HL-60 (cell line): ENCODE measurements around the gene ENOX1.

ENCODE experiments used
- DNase-seq, 2 experiments: peaks; one replicate each; pipeline ENCODE4 v3.0.0-alpha.2; 2010 to 2020; ENCODE audit warnings: low read depth in 1 of 2, low spot score in 1 of 2
- H3K27ac ChIP-seq: fragments of 250-450 bp; sonication (Bioruptor Pico); replicated peaks from 2 replicates; pipeline ENCODE4 v1.5.1; 2020; ENCODE audit warnings: mild to moderate bottlenecking, moderate library complexity
- H3K27me3 ChIP-seq: fragments of 250-450 bp; sonication (Bioruptor Pico); 2 replicates; pipeline ENCODE4 v1.5.1; 2021; ENCODE audit warnings: mild to moderate bottlenecking, moderate library complexity; ENCODE audit not compliant: insufficient read depth, poor library complexity, severe bottlenecking
- H3K4me3 ChIP-seq: replicated peaks from 2 replicates; pipeline ENCODE4 v1.5.1; 2011; ENCODE audit warnings: mild to moderate bottlenecking, control low read depth, low read length; ENCODE audit not compliant: insufficient read depth
- GABPA ChIP-seq: IDR thresholded peaks from 2 replicates; pipeline ENCODE4 v1.6.1; 2012; ENCODE audit warnings: low read depth
- POLR2AphosphoS5 ChIP-seq: IDR thresholded peaks from 2 replicates; pipeline ENCODE4 v1.6.1; 2012; ENCODE audit warnings: low read depth
- SPI1 ChIP-seq: IDR thresholded peaks from 2 replicates; pipeline ENCODE4 v1.6.1; 2012; ENCODE audit warnings: low read depth, mild to moderate bottlenecking, borderline replicate concordance
- TF ChIP-seq, protein P1 (sequence below): IDR thresholded peaks from 2 replicates; pipeline ENCODE4 v1.6.1; 2012; ENCODE audit warnings: low read depth; ENCODE audit not compliant: insufficient replicate concordance
- TF ChIP-seq, protein P2 (sequence below): IDR thresholded peaks from one replicate; pipeline ENCODE4 v1.5.1; 2011; ENCODE audit warnings: low read length, control low read depth, inconsistent platforms; ENCODE audit not compliant: insufficient read depth

The ENOX1 gene

DNA sequence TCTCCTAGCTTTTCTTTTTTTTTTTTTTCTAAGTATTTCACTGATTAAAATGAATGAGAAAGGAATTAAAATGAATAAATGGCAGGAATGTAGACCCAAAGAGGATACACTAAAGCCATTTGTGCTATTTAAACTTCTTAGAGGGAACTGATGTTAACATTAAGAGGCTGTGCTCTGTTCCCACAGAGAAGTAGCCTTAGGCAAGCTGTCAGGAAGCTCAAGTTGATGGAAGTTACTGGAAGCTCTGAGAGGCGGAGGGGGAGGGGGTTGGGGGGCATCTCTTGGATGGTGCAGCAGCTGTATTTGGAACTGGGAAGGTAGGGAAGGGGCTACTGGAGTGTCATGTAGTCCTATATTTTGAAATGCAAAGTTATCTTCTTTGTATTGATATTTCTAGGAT is 595.2 kb downstream of the ENOX1 start:
- no peak for DNase-seq
- no peaks in the 10 kb centered on the region for H3K27me3 ChIP-seq
- H3K27ac ChIP-seq = no peak overlapping the region
- TF ChIP-seq SPI1 = no peak
- TF ChIP-seq, protein P1, sequence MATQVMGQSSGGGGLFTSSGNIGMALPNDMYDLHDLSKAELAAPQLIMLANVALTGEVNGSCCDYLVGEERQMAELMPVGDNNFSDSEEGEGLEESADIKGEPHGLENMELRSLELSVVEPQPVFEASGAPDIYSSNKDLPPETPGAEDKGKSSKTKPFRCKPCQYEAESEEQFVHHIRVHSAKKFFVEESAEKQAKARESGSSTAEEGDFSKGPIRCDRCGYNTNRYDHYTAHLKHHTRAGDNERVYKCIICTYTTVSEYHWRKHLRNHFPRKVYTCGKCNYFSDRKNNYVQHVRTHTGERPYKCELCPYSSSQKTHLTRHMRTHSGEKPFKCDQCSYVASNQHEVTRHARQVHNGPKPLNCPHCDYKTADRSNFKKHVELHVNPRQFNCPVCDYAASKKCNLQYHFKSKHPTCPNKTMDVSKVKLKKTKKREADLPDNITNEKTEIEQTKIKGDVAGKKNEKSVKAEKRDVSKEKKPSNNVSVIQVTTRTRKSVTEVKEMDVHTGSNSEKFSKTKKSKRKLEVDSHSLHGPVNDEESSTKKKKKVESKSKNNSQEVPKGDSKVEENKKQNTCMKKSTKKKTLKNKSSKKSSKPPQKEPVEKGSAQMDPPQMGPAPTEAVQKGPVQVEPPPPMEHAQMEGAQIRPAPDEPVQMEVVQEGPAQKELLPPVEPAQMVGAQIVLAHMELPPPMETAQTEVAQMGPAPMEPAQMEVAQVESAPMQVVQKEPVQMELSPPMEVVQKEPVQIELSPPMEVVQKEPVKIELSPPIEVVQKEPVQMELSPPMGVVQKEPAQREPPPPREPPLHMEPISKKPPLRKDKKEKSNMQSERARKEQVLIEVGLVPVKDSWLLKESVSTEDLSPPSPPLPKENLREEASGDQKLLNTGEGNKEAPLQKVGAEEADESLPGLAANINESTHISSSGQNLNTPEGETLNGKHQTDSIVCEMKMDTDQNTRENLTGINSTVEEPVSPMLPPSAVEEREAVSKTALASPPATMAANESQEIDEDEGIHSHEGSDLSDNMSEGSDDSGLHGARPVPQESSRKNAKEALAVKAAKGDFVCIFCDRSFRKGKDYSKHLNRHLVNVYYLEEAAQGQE = no peak
- no peak for TF ChIP-seq POLR2AphosphoS5
- TF ChIP-seq GABPA = no peak
- TF ChIP-seq, protein P2, sequence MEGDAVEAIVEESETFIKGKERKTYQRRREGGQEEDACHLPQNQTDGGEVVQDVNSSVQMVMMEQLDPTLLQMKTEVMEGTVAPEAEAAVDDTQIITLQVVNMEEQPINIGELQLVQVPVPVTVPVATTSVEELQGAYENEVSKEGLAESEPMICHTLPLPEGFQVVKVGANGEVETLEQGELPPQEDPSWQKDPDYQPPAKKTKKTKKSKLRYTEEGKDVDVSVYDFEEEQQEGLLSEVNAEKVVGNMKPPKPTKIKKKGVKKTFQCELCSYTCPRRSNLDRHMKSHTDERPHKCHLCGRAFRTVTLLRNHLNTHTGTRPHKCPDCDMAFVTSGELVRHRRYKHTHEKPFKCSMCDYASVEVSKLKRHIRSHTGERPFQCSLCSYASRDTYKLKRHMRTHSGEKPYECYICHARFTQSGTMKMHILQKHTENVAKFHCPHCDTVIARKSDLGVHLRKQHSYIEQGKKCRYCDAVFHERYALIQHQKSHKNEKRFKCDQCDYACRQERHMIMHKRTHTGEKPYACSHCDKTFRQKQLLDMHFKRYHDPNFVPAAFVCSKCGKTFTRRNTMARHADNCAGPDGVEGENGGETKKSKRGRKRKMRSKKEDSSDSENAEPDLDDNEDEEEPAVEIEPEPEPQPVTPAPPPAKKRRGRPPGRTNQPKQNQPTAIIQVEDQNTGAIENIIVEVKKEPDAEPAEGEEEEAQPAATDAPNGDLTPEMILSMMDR = no peak
- no peak overlapping the region for H3K4me3 ChIP-seq

DNA sequence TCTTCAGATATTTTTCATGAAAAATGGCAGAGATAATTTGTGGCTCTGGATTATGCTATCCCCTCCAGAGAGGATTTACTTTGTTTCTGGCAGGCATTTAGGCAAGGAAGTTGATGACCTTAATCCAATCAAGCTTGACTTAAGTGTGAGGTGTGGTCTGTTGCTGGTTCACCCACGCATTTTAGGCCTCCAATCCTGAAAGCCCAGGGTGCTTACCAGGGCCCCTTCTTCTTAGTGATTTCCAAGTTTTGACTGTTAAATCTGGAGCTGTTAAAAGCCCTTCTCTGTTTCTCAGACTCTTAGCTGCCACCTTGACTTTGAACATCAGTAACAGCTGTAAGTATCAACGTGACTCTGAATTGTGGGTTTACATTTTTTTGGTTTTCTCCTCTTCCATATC is 601.5 kb downstream of the ENOX1 start:
- H3K27ac ChIP-seq = no peak overlapping the region
- TF ChIP-seq, protein P2 = no peak
- TF ChIP-seq SPI1 = no peak
- no peak for TF ChIP-seq GABPA
- TF ChIP-seq POLR2AphosphoS5 = no peak
- TF ChIP-seq, protein P1 = no peak
- H3K27me3 ChIP-seq = no peaks in the 10 kb centered on the region
- H3K4me3 ChIP-seq = no peak overlapping the region
- no peak for DNase-seq

DNA sequence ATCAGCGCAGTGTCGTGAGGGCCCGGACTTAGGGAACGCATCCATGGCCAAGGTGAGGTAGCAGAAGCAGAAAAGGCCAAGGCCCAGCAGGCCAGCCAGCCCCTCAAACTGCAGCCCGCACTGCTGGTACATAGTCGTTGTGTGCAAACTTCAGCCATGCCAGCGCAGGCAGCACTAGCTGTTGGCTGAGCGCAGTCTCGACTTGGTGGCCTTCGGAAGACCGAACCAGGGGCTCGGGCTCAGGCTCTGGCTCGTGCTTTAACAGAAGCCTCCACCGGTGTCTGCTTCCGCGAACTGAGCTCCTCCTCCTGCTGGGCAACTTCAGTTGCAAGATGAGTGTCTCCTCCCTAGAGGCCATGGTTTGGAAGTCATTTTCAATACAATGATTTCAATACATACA is 605.9 kb downstream of the ENOX1 start:
- TF ChIP-seq POLR2AphosphoS5 (no peak), GABPA (no peak), SPI1 (no peak)
- TF ChIP-seq, protein P1 = no peak
- TF ChIP-seq, protein P2 = no peak
- Histone ChIP-seq H3K4me3 (no peak overlapping the region), H3K27me3 (no peaks in the 10 kb centered on the region), H3K27ac (no peak overlapping the region)
- DNase-seq = no peak
